Sciatic nerve (tissue), 2 donors: ENCODE measurements around the gene WDR12. TPM values are rescaled to one million over a fixed set of nuclear protein-coding genes. Genes with fewer than 3 reads are reported as not detected.
A peak's percentile ranks its signal among the peaks of the same experiment; 100 is the strongest.

Source experiments
- ATAC-seq: fragments of 200-7000 bp; cut with Tn5 transposase; one replicate; pipeline ENCODE4 v1.9.1; 2020; ENCODE audit warnings: mild to moderate bottlenecking, moderate library complexity
- DNase-seq: peaks from one replicate; pipeline ENCODE4 v3.0.0-alpha.2; 2020; ENCODE audit warnings: low spot score
- intact Hi-C: fragments of 100-400 bp; cut with DNase I; formaldehyde crosslinking; loops from one replicate; pipeline ENCODE4 v1.14.2; 2022
- total RNA-seq: library from RNA; stranded (reverse); fragmentation: NEBNext Ultra II Directional; extraction: Animal tissue kit (Norgen Biotek cat#: 25700); gene quantifications from one replicate; pipeline ENCODE4 v1.2.1, GENCODE V29; 2021
- donor health status: DM: no; HTN: no; CAD: no.
- donor health status: DM: no; HTN: no; CAD: no.

The WDR12 gene
- total RNA-seq, 1 donor from 2014 or later = 24.2 TPM

DNA sequence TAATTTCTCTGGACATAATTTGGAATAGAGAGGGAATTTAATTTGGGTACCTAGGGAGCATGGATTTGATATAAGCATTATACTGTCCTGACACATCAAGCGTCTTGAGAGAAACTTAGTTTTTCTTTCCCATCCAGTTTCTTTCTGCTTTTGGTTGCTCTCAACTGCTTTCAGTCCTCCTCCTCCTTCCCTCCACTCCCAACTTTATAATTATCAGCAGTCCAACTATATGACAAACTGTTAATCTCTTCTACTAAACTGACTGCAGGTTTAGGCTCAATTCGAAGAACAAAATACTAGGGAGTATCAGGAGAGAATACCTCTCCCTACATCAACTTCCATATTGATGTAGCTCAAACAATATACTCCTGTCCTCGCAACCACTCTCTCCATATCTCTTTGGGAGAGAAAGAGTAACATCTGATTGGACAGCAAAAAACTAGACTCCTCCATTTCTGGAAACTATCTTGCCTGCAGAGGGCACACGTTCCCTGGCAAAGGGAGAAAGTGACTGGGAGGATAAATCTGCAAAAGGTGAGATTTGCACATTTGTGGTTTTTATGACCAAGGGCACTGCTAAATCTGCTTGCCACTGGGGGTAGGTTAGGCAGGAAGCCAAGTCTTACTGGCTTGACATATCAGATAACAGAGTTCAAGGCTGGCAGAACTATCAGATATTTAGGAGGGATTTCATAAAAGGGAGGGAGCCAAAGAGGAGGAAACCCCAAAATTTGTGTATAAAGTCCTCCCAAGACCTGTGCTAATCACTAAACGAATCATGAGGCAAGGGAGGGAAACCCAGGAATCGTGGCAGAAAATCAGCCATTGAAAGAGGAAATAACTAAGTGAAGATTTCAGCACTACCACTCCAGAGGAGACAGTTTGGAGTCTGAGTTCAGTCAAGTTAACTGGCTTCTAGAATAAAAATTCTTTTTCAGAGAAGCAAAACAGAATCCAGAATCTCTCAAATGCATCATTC, 79.9 kb downstream of the WDR12 start:
- intact Hi-C loops = no loop called here
- DNase-seq = no peak

DNA sequence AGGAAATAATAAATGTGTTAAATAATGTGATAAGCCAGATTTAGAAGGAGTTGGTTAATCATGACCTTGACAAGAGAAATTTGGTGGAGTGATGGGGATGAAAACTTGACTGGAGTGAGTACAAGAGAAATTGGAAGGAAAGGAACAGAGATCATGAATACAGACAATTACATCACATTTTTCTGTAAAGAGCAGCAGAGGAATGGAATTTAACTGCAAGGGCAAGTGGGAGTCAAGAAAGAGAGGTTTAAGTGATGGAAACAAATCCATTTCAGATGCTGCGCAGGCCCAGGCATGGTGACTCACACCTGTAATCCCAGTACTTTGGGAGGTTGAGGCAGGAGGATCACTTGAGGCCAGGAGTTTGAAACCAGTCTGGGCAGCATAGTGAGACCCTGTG, 86.6 kb downstream of the WDR12 start:
- DNase-seq (no peak), ATAC-seq (no peak)
- intact Hi-C loops = no loop called here

More for the DNA sequence above, 79.9 kb downstream of the WDR12 start:
- ATAC-seq = peak; percentile 68

Other genes starting within 250 kb of the WDR12 start
- gene ICA1L, start 39.9 kb downstream of the WDR12 start, total RNA-seq = 18.4 TPM
- 23.4 TPM for gene CARF, start 602 bp upstream of the WDR12 start, total RNA-seq
- gene NBEAL1, start 103.2 kb upstream of the WDR12 start, total RNA-seq = 67.9 TPM